Smooth muscle cell (in vitro differentiated cells): ENCODE data around the gene CCNK. TPM values are rescaled to one million over a fixed set of nuclear protein-coding genes. Genes with fewer than 3 reads are reported as not detected.

ENCODE experiments used
- DNase-seq: peaks from one replicate; lab custom pipeline; 2025; ENCODE audit not compliant: unreplicated experiment; lab: John Stamatoyannopoulos, UW
- H2AFZ ChIP-seq: fragments of 200-600 bp; sonication (generic); 2 replicates; pipeline ENCODE4 v1.6.0; 2016; ENCODE audit warnings: antibody characterized with exemption, low read depth, mild to moderate bottlenecking
- H3F3A ChIP-seq: fragments of 200-600 bp; sonication (generic); 2 replicates; pipeline ENCODE4 v1.6.0; 2017; ENCODE audit warnings: antibody characterized with exemption, low read depth
- H3K27ac ChIP-seq: fragments of 200-600 bp; sonication (generic); 2 replicates; pipeline ENCODE4 v1.5.1; 2016; ENCODE audit warnings: low read depth, mild to moderate bottlenecking
- H3K27me3 ChIP-seq: fragments of 200-600 bp; sonication (generic); 2 replicates; pipeline ENCODE4 v1.6.1; 2016; ENCODE audit warnings: low read depth, mild to moderate bottlenecking
- H3K36me3 ChIP-seq: fragments of 200-600 bp; sonication (generic); 2 replicates; pipeline ENCODE4 v1.5.1; 2016; ENCODE audit warnings: low read depth
- H3K4me1 ChIP-seq: fragments of 200-600 bp; sonication (generic); 2 replicates; pipeline ENCODE4 v1.5.1; 2016; ENCODE audit warnings: low read depth
- H3K4me2 ChIP-seq: fragments of 200-600 bp; sonication (generic); 2 replicates; pipeline ENCODE4 v1.6.0; 2016; ENCODE audit warnings: mild to moderate bottlenecking
- H3K4me3 ChIP-seq: fragments of 200-600 bp; sonication (generic); 2 replicates; pipeline ENCODE4 v1.5.1; 2016; ENCODE audit warnings: mild to moderate bottlenecking
- H3K79me2 ChIP-seq: fragments of 200-600 bp; sonication (generic); 2 replicates; pipeline ENCODE4 v1.6.0; 2016; ENCODE audit warnings: low read depth, mild to moderate bottlenecking
- H3K9ac ChIP-seq: fragments of 200-600 bp; sonication (generic); 2 replicates; pipeline ENCODE4 v1.6.0; 2016; ENCODE audit warnings: low read depth
- H3K9me3 ChIP-seq: fragments of 200-600 bp; sonication (generic); replicated peaks from 2 replicates; pipeline ENCODE4 v1.5.1; 2016; ENCODE audit warnings: low read depth
- H4K20me1 ChIP-seq: fragments of 200-600 bp; sonication (generic); 2 replicates; pipeline ENCODE4 v1.6.0; 2016; ENCODE audit warnings: low read depth
- WGBS: methylation state at CpG from one replicate; pipeline ENCODE4 v1.1.7; 2016; ENCODE audit warnings: low lambda C conversion rate; 5-methylcytosine and 5-hydroxymethylcytosine counted together
- polyA plus RNA-seq: library from polyadenylated mRNA; unstranded; fragments of >200 nt; fragmentation: Nextera tagmentation; extraction: Ambion mirVana; gene quantifications from 2 replicates; pipeline ENCODE4 v1.2.1, GENCODE V29; 2016
- total RNA-seq: library from RNA; depleted of rRNA; stranded (reverse); fragments of >200 nt; gene quantifications from 2 replicates; pipeline ENCODE4 v1.2.3, GENCODE V29; 2014
- TF ChIP-seq, protein P1 (sequence below): fragments of 200-600 bp; sonication (generic); IDR thresholded peaks from 2 replicates; pipeline ENCODE4 v1.5.1; 2017; ENCODE audit warnings: borderline replicate concordance, mild to moderate bottlenecking, antibody characterized with exemption; ENCODE audit not compliant: insufficient read depth, poor library complexity, severe bottlenecking

CCNK gene
- total and polyA plus RNA-seq, 2 experiments from 2014 or later = 14.6 to 32.9 TPM

DNA sequence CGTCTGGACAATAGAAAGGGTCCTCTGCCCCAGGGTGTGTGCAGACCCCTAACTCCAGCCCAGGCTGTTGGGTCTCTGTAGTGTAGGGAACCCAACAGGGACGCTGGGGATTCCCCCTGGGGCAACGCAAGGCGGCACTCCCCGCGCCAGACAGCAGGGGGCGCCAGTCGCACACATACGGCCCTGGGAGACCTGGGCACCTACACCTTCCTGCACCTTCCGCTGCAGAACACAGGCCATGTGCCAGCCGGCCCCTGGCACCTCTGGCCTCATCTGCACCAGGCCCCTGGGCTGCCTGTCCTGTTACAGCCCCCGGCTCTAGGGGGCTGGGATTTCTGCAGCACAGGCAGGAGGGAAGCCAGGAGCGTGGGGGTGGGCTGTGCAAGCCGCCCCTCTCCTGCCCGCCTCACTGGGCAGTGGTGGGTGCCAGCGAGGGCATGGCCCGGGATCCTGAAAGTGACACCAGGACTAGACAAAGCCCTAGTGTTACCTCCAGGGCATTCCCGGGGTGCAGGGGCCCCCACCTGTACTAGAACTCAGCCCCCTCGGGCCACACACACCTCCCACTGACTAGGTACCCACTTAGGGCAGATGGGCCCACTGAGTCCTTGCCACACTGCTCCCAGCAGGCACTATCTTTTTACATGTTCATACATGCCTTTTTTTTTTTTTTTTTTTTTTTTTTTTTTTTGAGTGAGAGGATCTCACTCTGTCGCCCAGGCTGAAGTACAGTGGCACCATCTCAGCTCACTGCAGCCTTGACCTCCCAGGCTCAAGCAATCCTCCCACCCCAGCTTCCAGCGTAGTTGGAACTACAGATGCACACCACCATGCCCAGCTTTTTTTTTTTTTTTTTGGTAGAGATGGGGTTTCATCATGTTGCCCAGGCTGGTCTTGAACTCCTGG is 37.5 kb downstream of the CCNK start:
- Histone ChIP-seq H3K27ac (no peak overlapping the region), H3K4me3 (no peak overlapping the region), H3K9me3 (no peaks in the 10 kb centered on the region), H3K4me1 (peaks cover 22% of the 10 kb centered on the region), H3F3A (no peaks in the 10 kb centered on the region), H3K27me3 (no peaks in the 10 kb centered on the region), H3K36me3 (no peaks in the 10 kb centered on the region), H4K20me1 (peaks cover 15% of the 10 kb centered on the region), H3K4me2 (no peak overlapping the region), H2AFZ (no peak overlapping the region), H3K9ac (no peak overlapping the region), H3K79me2 (no peaks in the 10 kb centered on the region)
- TF ChIP-seq, protein P1, sequence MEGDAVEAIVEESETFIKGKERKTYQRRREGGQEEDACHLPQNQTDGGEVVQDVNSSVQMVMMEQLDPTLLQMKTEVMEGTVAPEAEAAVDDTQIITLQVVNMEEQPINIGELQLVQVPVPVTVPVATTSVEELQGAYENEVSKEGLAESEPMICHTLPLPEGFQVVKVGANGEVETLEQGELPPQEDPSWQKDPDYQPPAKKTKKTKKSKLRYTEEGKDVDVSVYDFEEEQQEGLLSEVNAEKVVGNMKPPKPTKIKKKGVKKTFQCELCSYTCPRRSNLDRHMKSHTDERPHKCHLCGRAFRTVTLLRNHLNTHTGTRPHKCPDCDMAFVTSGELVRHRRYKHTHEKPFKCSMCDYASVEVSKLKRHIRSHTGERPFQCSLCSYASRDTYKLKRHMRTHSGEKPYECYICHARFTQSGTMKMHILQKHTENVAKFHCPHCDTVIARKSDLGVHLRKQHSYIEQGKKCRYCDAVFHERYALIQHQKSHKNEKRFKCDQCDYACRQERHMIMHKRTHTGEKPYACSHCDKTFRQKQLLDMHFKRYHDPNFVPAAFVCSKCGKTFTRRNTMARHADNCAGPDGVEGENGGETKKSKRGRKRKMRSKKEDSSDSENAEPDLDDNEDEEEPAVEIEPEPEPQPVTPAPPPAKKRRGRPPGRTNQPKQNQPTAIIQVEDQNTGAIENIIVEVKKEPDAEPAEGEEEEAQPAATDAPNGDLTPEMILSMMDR = peak; percentile 98
- WGBS = 51% methylated on average over 21 of the region's 21 CpGs
- peak; percentile 52 for DNase-seq

DNA sequence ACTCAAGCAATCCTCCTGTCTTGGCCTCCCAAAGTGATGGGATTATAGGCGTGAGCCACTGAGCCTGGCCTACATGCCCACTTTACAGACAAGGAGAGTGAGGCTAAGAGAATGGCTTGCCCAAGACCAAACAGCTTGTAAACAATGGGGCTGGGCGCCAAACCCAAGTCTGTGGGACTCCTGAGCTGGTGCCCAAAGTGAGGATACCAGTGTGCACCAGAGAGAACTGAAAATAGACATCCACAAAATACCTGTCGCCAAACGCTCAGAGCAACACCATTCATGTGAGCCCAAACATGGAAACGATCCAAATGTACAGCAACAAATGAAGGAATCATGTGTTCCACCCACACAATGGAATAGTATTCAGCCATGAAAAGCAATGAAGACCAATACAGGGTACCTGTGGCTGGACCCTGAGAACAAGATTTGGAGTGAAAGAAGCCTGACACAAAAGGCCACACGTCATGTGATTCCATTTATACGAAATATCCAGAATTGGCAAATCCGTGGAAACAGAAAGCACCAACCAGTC is 38.2 kb downstream of the CCNK start:
- peaks cover 15% of the 10 kb centered on the region for H4K20me1 ChIP-seq
- H3K4me2 ChIP-seq = no peak overlapping the region
- no peak overlapping the region for H2AFZ ChIP-seq
- peaks cover 5% of the 10 kb centered on the region for H3F3A ChIP-seq
- no peak overlapping the region for H3K27ac ChIP-seq
- peaks cover 29% of the 10 kb centered on the region for H3K4me1 ChIP-seq
- no peaks in the 10 kb centered on the region for H3K27me3 ChIP-seq
- H3K9me3 ChIP-seq = no peaks in the 10 kb centered on the region
- 93% methylated on average over 8 of the region's 8 CpGs for WGBS
- no peak for DNase-seq
- H3K79me2 ChIP-seq = no peaks in the 10 kb centered on the region
- H3K9ac ChIP-seq = no peak overlapping the region
- TF ChIP-seq, protein P1 = no peak
- H3K36me3 ChIP-seq = no peaks in the 10 kb centered on the region
- H3K4me3 ChIP-seq = no peak overlapping the region

- Histone ChIP-seq H3K9ac (no peak overlapping the region), H3K27me3 (no peaks in the 10 kb centered on the region), H3K4me1 (peaks cover 33% of the 10 kb centered on the region), H3K4me2 (no peak overlapping the region), H3F3A (peaks cover 5% of the 10 kb centered on the region), H3K36me3 (no peaks in the 10 kb centered on the region), H3K27ac (no peak overlapping the region), H4K20me1 (peaks cover 15% of the 10 kb centered on the region), H3K4me3 (no peak overlapping the region), H2AFZ (no peak overlapping the region), H3K9me3 (no peaks in the 10 kb centered on the region), H3K79me2 (no peaks in the 10 kb centered on the region)
- TF ChIP-seq, protein P1 = no peak
- no peak for DNase-seq
- 97% methylated on average over 3 of the region's 6 CpGs for WGBS
Measured at GRCh38 chr14:99519931-99520421, 38.8 kb downstream of the CCNK start.
